HK-2 (cell line): Measurements from ENCODE around the gene DPYSL4.
A peak's percentile ranks its signal among the peaks of the same experiment; 100 is the strongest.
"Not testable (repeated sequence)": the region's sequence is repeated elsewhere in the genome, so short reads cannot be mapped to it uniquely, and the experiment has no call there.

Source experiments
- DNase-seq: peaks from one replicate; pipeline ENCODE4 v3.0.0-alpha.2; 2018; ENCODE audit not compliant: unreplicated experiment

DPYSL4 gene

DNA sequence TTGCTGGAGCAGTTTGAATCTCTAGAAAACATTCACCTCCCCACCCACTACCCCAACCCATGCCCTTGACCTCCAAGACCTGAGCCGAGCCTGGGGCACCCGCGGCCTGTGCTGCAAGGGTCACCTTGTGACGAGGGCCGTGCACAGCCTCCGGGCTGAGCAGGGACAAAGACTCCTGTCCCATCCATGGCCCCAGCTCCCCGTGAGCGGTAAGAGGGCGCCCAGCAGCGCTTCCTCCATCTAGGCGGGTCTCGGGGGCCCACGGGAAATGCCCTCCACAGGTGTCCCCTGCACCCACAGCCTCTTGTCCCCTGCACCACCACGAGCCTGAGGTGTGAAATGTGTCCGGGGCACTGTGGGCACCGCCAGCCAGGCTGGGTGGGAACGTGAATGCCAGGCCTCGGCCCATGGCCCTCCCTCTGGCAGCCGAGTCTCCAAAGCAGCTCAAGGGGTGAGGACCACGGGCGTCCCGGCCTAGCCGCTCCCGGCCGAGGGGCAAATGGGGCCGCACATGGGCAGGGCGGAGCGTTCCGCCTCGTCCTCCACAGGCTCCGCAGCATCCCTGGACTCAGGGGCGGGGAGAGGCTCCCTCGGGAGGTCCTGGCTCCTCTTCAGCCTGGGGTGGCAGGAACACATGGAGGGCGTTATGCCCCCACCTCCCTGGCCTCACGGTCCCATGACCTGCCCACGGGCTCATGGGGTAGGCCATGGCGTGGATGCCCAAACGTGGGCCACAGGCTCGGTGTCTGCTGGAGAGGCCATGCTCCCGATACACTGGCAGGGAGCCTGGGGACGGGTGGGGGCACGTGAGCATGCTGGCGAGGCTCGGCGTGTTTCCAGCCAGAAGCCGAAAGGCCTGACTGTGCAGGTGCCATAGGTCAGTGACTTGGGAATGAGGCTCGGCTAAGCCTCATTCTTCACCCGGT is 21.1 kb downstream of the DPYSL4 start:
- DNase-seq: no peak

DNA sequence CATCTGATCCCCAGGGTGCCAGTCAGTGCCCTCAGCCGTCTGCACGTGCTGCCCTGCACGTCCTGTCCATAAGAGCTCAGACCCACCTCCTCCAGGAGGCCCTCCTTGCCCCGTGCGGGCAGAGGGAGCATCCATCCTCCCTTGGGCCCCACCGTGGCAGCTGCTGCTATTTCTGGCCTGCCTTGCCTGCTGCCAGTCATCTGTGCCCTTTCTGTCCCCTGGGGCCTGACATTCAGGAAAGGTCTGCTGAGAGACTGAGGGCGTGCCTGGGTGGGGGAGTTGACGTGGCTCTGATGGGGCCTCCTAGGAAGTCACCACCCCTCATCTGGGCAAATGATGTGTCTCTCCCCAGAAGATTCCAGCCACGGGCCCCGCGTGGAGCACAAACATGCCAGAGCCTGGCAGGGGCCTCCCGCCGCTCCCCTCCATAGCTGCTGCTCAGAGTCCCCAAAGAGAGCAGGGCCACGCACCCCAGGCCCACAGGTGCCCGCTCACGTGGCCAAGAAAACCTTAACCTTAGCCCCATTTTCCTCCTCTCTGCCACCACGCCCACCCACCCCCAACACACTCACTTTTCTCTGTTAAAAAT is 21.8 kb downstream of the DPYSL4 start:
- no peak for DNase-seq

DNA sequence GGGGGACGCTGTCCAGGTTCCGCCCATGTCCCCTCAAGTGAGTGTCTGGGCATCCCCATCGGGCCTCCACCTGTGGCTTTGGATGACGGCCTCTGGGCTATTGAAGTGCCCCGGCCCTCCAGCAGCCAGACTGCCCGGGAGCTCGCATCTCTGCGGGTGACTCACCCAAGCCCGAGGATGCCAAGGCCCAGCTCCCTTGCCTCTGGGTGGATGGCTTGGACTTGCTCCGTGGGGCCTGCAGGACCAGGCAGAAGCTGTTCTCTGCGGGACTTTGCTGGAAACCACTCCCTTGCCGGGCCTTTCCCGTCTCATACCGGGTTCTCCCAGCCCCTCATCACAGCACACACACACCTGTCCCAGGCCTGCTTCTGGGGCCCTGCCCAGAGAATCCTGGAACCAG is 22.4 kb downstream of the DPYSL4 start:
- no peak for DNase-seq

DNA sequence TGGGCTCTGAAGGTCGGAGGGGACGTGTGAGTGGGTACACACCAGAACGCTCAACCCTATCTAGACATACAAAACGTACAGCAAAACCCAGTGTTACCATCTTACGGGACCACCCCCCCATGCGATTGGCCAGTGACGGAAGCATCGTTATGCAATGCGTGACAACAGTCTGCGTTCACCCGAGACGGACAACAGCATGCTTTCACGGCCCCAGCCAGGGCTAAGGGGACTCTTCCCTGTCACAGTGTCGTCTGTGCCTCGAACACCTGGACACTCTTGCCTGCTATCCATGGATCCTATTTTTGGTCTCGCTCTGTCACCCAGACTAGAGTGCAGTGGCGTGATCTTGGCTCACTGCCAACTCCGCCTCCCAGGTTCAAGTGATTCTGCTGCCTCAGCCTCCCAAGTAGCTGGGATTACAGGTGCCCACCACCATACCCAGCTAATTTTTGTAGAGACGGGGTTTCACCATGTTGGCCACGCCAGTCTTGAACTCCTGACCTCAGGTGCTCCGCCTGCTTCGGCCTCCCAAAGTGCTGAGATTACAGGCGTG is 23.3 kb downstream of the DPYSL4 start:
- no peak for DNase-seq

DNA sequence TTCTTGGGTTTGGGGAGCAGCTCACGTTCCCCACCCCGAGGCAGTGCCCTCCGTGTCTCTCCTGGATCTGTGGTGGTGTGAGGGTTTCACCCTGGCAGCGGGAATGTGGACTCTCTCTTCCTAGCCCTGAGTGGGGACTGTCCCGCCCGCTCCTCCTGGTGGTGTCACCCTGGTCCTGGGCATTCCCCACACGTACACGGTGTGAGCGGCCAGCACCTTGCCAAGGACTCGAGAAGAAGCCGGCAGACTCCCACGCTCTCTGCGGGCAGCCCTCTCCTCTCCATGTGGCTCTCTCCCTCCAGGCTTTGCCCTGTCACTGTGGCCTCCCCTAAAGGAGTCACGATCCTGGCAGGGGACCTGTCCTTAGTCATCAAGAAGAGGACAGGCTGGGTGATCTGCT is 24.0 kb downstream of the DPYSL4 start:
- DNase-seq: no peak

DNA sequence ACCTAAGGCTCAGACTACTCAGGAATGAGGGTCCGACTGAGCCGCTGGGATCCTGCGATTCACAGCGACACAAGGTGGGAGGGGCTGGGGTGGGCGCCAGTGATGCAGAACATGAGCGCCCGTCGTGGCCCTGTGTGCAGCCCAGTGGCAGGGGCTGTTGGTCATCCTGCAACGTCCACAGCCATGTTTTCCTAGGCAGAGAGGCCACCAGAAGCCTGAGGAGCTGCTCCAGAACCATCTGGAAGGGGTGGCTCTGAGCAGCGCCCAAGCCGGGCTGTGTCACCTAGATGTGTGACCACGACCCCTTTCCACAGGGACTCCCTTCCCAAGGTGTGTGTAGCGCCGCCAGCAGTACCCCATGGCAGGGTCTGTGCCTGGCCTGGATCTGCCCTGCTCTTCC is 24.5 kb downstream of the DPYSL4 start:
- DNase-seq: no peak

DNA sequence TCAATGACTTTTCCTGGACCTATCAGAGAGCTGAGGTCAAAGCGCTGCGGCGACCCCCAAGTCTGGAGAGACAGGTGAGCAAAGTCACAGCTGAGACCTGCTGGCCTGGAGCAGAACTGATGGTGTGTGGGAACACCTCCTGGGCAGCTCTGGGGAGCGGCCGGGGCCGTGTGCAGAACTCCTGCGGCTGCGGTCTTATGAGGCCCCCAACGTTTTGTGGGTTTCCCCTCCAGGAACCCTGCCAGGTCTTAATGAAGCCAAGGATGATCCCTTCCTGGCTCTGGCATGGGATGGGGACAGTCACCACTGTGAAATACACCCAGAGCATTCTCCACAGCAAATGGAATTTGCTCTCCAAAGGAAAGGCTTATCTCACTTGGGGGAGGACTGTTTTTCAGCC is 26.1 kb downstream of the DPYSL4 start:
- DNase-seq: no peak

DNA sequence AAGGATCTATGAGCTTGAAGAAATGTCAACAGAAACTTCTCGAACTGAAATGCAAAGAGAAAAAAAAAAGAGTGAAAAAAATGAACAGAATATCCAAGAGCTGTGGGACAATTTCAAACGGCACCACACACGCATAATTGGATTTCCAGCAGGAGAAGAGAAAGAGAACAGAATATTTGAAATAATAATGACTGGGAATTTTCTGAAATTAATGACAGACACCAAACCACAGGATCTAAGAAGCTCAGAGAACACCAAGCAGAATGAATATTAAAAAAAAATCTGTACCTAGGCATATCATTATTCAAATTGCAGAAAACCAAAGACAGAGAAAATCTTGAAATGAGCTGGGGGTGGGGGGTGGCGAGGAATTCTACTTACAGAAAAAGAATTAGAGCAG is 27.2 kb downstream of the DPYSL4 start:
- DNase-seq: no peak

DNA sequence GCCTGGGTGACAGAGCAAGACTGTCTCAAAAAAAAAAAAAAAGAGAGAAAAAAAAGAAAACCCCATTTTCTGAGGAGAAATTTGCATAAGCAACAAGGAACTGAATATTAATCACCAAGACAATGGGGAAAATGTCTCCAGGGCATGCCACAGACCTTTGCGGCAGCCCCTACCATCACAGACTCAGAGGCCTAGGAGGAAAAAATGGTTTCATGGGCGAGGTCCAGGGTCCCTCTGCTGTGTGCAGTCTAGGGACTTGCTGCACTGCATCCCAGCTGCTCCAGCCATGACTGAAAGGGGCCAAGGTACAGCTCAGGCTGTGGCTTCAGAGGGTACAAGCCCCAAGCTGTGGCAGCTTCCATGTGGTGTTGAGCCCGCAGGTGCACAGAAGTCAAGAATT is 29.7 kb downstream of the DPYSL4 start:
- DNase-seq: not testable (repeated sequence)

DNA sequence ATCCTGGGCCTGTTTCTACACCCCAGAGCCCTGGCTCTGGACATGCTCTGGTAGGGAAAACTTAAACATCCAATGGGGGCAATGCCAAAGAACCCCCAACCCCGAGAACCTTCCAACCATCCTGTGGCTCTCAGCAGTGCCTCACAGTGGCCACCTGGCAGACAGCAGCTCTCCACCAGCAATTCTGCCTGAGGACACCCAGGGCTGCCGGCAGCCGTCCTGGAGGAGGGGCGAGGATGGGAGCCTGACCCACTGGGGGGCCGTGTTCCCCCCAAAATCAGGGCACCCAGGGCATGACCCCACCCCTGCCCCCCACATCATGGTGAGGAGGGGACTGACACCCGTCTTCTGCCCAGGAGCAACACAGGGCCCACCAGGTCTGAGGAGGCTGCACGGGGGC is 32.7 kb downstream of the DPYSL4 start:
- no peak for DNase-seq

DNA sequence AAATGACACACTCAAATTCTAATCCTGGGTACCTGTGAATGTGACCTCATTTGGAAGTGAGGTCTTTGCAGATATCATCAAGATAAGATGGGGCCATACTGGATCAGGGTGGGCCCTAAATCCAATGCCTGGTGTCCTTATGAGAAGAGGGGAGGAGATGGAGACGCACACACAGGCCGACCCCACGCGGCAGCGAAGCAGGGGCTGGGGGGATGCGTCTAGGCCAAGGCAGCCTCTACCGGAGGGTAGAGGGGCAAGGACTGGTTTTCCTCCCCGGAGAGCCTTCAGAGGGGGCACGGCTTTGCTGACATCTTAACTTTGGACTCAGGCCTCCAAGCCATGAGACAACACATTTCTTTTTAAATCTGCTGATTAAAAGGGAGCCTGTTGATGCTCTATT is 33.3 kb downstream of the DPYSL4 start:
- no peak for DNase-seq

DNA sequence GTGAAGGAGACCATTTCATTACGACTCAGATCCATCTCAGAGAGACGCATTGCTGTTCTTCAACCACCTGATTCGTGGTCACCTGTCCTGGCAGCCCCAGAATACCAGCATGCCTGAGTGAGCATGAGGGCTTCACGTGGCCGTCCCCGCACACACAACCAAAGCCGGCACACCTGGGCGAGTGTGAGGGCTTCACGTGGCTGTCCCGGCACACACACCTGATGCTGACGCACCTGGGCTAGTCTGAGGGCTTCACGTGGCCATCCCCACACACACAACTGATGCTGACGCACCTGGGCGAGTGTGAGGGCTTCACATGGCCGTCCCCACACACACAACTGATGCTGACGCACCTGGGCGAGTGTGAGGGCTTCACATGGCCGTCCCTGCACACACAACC is 34.2 kb downstream of the DPYSL4 start:
- DNase-seq: not testable (repeated sequence)

DNA sequence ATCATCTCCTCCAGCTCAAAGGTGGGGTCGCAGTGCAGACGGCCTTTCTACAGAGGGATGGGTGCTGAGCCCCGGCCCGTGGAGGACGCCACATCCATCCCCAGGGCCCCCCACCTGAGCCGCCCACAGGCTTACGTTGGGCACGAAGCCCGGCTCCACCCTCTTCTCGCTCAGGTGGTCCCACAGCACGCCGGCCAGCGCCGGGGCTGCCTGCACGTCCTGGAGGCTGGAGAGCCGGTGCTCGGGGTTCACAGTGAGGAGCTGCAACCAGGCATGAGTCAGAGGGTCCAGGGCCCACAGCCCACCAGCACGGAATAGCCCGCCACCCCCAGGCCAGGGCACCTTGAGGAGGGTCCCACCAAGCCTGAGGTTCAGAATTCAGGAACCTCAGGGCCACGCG is 36.0 kb downstream of the DPYSL4 start:
- no peak for DNase-seq

DNA sequence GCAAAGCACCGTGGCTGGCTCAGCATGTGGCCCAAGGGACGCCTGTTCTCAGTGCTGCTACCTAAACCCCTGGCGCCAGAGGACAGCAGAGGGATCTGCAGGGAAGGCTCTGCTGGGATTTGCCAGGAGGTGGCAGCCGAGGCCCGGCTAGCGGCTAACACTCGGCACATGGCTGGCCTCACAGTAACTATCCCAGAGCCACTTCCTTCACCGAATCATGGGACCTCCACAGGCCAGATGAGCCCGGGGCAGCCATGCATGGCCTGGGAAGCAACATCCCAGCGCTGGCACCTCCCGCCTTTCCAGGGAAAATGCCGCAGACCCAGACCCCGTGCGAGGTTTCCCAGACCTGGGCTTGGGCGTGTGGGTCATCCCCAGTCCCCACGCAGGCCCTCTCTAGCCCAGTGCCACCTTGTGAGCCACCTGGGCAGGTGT is 36.4 kb downstream of the DPYSL4 start:
- DNase-seq: peak; percentile 93

DNA sequence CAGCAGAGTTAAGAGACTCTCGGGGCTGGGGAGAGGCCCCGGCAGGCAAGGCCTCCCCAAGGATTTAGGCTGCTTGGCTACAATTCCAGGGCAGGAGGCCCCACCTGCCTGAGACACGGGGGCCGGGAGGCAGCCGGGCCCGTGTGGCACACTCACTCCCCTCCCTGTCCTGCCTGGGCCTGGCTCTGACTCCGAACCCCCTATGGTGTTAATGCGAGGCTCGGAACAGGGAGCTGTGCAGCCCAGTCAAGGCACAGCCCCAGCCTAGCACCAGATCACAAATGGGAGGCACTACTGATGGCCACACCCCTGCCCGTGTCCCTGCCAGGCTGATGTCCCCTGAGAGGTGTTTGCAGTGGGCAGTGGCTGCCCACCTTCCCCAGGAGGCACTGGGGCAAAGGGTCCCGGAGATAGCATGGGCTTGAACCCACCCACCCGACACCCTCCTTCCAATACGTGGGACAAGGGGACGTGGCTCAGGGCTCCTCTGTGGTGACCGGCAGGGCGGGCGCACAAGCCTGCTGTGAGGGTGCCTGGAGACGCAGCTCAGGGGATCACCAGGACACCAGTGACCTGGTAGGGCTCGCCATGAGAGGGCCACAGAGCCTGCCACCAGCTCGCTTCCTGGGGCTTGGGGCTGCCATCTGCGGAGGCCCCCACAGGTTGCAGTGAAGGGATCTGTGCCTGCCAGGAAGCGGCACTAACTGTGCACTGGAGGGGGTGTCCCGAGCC is 37.0 kb downstream of the DPYSL4 start:
- DNase-seq: no peak

DNA sequence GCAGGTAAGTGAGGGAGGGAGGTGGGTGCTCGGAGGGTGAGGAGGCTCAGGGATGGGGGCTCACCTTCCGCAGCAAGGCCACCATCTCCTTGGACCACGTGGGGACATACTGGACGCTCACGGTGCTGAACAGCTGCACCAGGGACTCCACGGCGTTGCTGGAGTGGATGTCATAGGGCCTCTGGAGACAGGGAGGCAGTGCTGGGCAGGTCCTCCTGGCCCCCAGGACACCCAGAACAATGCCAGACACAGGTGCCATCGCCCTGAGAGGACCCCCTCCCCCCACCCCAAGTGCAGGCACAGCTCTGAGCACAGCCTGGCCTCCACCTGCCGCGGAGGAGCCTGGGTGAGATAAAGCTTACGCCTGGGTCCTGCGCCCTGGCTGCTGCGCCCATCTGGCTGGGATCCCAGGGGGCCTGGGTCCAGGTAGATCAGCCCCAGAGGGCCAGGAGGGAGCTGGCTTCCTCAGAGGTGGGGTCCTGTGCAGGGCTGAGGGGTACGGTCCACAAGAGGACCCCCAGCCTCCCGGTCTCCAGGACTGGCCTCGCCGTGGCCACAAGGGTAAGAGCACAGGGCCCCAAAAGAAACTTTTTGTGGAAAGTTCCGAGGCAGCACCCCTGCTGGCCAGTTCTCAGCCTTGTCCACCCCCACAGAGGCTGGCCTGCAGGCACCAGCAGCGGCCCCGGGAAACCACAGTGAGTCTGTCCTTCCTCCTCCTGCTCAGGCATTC is 37.8 kb downstream of the DPYSL4 start:
- DNase-seq: no peak

DNA sequence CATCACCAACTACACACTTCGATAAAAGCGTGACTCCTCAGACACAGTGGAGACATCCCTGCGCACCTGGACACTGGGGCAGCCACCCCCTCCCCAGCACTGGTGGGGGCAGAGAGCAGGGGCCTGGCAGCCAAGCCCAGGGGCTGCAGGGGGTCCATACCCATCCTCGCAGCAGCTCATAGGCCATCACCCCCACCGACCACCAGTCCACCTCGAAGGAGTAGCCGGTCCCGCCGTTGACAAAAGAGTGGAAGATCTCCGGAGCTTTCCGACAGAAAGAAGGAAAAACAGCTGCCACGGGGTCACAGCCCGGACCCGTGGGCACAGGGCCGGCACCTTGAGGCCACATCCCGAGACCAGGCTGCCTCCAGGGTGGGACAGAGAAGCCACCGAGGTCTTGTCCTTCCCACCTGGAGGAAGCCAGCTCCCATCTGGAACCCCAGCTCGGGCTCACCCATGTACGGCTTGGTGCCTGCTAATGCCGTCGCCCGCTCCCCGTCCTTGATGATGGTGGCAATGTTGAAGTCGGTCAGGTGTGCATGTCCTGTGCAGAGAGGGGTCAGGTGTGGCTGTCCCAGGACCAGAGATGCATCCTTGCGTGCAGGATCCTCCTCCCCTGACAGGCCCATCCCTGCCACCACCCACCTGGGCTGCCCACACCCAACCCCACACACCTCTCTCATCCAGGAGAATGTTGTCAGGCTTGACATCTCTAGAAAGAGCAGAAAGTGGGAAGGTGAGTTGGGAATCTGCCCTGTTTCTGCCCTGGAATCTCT is 38.5 kb downstream of the DPYSL4 start:
- no peak for DNase-seq

DNA sequence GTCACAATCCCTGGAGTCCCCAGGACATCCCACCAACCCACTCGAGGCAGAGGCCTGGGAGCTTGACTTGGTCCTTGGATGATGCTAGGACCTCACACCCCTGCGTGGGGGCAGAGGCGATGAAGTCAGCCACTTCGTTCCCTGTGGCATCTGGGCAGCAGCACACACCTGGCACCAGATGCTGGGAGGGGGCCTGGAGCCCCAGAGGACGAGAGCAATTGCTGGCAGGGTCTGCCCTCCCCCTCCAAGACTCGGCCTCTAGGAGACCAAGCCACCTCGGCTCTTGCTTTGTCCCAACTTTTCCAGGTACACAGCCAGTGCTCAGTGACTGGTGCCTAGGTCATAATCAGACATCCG is 39.1 kb downstream of the DPYSL4 start:
- DNase-seq: no peak

DNA sequence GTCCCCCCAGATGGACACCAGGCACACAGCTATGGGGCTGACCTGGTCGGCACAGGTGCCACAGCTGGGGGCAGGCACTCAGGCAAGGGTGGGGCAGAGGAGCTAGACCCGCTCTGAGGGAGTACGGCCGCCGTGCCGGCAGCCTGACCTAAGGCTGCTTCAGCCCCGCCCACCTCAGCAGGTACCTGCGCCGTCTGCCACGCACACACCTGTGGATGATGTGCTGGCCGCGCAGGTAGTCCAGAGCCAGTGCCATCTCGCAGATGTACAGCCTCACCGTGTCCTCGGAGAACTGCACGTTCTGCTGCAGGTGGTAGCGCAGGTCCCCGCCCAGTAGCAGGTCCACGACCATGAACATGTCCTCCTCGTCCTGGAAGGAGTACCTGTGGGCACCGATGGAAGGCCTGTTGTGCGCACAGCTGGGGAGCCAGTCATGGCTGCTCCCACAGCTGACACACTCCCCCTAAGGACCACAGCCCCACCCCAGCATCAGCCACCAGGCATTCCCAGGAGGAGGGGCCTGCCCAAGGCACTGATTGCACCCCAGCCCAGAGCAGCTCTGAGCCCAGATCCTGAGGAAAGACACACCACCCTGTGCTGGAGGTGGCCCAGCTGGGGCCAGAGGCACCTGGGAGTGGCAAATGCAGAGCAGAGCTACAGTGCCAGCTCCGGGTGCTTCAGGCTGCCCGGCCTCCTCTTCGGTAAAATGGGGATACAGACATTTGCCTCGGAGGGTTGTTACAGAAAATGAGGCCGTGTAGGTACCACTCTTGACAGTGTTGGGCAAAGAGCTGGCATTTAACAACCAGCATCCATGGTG is 40.0 kb downstream of the DPYSL4 start:
- no peak for DNase-seq

DNA sequence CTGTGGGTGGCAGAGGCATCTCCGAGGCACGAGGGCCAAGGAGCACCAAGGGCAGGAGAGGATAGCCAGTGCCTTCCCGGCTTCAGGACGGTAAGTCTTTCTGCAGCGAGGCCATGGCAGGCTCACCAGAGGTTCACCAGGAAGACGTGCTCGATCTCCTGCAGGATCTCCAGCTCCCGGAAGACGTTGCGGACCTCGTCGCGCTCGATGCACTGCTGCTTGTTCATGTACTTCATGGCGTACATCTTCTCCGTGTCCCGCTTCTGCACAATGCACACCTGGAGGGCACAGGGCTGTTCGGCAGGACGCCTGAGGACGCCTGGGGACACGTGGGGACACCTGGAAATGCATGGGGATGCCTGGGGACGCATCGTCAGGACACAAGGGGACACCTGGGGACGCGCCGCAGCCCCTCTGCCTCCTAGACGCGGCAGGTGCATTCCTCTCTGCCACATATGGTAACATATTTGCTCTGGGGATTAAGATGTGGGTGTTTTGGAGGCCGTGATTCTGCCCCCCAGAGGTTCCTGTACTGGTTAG is 41.2 kb downstream of the DPYSL4 start:
- DNase-seq: no peak
